VCaP (cell line): ENCODE results near the gene ADAM10.

ENCODE experiments used
- H3K27ac ChIP-seq: fragments of 450-650 bp; 2 replicates; pipeline ENCODE4 v1.5.1; 2017
- CTCF ChIP-seq: fragments of 450-650 bp; conservative IDR thresholded peaks from 2 replicates; pipeline ENCODE4 v1.5.1; 2017; ENCODE audit warnings: mild to moderate bottlenecking, moderate library complexity

The ADAM10 gene

DNA sequence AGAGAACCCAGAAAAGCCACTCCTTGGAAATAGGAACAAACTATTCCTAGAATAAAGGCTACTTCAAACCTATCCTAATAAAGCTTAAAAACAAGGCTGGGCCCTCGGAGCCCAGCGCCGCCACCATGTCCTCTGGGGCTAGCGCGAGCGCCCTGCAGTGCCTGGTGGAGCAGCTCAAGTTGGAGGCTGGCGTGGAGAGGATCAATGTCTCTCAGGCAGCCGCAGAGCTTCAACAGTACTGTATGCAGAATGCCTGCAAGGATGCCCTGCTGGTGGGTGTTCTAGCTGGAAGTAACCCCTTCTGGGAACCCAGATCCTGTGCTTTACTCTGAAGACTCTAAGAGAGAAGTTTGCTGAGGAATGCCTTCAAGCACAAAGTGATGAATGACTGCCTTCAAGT, 63.2 kb downstream of the ADAM10 start:
- TF ChIP-seq CTCF = no peak
- H3K27ac ChIP-seq = no peak overlapping the region

GRCh38 chr15:58684751-58685150, 64.8 kb downstream of the ADAM10 start:
- H3K27ac ChIP-seq = no peak overlapping the region
- no peak for TF ChIP-seq CTCF

GRCh38 chr15:58684036-58684710, 65.3 kb downstream of the ADAM10 start:
- no peak for TF ChIP-seq CTCF
- no peak overlapping the region for H3K27ac ChIP-seq

GRCh38 chr15:58682234-58682633, 67.3 kb downstream of the ADAM10 start:
- no peak overlapping the region for H3K27ac ChIP-seq
- no peak for TF ChIP-seq CTCF

DNA sequence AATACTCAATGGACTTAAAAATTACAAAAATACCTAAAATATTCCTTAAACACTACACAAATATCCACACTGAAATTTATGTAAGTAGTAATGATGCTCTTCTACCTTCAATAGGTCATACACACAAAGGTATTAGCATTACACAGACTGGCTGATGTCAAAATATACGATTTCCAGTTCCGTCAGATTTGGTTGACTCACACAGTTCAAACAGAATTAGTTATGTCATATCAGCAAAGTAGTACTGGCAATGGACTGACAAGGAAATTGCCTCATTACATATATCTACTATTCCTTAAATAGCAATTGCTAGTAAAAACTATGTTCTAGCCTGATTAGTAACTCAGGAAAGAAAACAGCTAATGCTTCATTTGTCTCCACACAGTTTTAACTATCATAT, 70.8 kb downstream of the ADAM10 start:
- no peak for TF ChIP-seq CTCF
- no peak overlapping the region for H3K27ac ChIP-seq

DNA sequence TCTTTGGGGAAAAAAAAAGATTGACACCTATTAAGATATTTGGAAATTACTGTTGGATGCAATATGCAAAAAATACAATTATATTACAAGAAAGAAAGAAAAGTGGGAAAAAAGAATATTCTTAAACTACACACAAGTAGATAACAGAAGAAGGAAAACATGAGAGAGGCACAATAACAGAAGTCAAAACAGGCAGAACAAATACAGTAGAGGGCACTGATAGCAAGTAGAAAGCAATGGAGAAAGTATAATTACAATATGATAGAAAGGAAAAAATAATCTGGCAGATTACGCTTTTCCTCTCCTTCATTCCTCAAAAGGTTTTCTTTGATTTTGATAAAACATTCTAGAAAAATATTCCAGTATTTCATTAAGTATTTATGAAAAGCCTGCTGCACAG, 72.1 kb downstream of the ADAM10 start:
- H3K27ac ChIP-seq = no peak overlapping the region
- 0 out of 2 replicates have a peak, but pooled peaks have one; percentile 9 for TF ChIP-seq CTCF

DNA sequence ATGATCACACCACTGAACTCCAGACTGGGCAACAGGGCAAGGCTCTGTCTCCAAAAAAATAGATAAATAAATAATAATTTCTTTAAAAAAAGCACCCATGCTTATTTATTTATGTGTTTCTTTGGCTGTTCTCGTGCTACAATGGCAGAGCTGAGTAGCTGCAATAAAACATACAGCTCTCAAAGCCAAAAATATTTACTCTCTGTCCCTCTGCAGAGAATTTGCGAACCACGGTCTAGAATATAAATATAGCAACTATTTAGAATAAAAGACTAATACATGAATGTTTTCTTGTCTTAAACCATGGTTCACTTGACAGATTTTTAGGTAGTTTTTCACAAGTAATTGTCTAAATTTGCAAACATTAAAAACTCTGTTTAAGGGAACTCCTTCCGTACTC, 72.7 kb downstream of the ADAM10 start:
- H3K27ac ChIP-seq = no peak overlapping the region
- TF ChIP-seq CTCF = no peak
